NCI-H226 (cell line): ENCODE results near the gene ARMCX1.
"Not testable (repeated sequence)": the region's sequence is repeated elsewhere in the genome, so short reads cannot be mapped to it uniquely, and the experiment has no call there.

Experiments
- DNase-seq: peaks from one replicate; pipeline ENCODE4 v3.0.0-alpha.2; 2015

Gene ARMCX1

DNA sequence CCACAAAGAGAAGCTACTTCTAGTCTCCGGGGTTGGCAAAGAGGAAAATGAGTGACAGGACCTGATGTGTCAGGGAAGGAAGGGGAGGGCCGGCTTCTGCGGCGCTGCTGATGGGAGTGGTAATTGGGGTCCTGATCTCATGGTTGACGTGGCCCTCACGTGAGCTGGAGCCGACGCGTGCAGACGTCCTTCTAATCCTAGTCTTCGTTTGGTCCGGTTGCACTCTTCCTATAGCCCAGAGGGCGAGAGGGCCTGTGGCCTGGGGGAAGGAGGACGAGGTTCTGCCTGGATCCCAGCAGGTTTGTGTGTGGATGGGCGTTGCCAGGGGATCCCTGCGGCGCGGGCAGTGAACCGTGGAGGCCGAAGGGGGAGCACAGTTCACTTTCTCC lies at the start of gene ARMCX1:
TSS of gene ARMCX1 (plus strand) at position 186 of the 389 bp plus-strand sequence. CDS start 2,384 bp downstream, outside the sequence.
- no peak for DNase-seq

- not testable (repeated sequence) for DNase-seq
Measured at GRCh38 chrX:101502929-101503328, 47.4 kb upstream of the ARMCX1 start.

DNA sequence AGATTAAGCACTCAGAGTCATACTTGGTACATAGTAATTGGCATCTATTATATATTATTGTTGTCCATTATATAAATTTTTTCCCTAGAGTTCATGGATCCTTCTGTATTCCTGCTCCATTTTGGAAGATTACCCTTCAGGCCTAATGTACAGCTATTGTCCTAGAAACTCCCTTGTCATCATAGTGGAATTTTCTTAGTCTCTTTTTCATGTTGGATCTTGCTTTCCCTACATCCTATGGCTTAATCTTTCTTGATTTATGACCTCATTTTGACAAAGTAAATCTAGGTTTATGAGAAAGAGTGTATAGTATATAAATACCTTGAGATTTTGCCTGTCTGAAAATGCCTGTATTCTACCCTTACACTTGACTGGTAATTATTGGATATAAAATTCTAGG lies 43.0 kb upstream of the ARMCX1 start:
- no peak for DNase-seq

- no peak for DNase-seq
Measured at GRCh38 chrX:101507986-101508385, 42.4 kb upstream of the ARMCX1 start.

DNA sequence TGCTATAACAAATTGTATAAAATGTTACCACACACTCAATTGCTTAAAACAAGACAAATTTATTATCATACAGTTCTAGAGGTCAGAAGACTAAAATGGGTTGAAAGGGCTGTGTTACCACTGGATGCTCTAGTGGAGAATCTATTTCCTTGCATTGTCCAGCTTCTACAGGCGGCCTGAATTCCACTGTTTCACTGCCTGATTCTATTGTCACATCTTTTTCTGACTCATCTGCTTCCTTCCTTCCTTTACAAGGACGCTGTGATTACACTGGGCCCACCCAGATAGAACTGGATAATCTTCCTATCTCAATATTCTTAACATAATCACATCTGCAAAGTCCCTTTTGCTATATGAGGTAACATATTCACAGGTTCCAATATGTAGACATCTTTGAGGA lies 19.4 kb upstream of the ARMCX1 start:
- DNase-seq, result no peak

DNA sequence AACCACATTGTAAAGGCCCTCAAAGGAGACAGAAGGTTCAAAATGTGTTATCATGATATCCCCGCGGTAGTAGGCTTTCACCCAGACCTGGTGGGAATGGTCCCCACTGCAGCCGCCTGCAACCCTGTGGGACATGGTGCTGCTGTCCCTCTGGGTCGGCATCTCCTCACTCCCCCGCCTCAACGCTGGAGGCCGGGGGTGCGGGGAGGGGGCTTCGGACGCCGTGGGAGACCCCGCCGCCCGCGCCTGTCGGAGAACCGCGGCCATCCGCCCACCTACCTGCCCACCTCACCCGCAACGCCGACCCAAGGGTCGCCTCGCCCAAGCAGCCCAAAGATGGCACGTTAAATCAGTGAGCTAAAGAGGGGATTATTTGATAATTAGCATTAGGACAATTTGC lies 11.2 kb upstream of the ARMCX1 start:
- no peak for DNase-seq

GRCh38 chrX:101550751-101551379 lies 518 bp downstream of the ARMCX1 start:
- no peak for DNase-seq

DNA sequence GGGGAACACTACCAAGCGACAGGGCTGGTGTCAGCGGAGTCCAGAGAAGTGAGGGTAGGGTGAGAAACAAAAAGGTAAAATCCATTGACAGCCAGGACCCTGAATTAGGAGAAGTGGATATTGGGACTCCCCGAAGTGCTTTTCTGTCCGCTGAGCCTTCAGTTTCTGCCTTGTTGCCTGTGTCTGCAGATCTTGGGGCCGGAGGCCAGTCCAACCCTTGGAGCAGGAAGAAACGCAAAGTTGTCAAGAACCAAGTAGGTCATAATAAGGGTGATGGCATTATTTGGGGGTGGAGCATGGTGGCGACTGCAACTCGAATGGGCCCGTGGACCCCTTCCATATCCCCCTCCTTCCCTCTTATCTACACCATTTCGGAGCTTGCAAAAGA lies 1.0 kb downstream of the ARMCX1 start:
- no peak for DNase-seq

DNA sequence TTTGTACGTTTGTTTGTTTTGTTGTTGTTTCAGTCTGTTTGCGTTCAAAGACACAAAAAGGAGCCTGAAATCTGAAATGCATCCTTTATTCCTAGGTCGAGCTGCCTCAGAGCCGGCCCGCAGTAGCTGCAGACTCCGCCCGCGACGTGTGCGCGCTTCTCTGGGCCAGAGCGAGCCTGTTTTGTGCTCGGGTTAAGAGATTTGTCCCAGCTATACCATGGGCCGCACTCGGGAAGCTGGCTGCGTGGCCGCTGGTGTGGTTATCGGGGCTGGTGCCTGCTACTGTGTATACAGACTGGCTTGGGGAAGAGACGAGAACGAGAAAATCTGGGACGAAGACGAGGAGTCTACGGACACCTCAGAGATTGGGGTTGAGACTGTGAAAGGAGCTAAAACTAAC lies 2.4 kb downstream of the ARMCX1 start:
- no peak for DNase-seq

DNA sequence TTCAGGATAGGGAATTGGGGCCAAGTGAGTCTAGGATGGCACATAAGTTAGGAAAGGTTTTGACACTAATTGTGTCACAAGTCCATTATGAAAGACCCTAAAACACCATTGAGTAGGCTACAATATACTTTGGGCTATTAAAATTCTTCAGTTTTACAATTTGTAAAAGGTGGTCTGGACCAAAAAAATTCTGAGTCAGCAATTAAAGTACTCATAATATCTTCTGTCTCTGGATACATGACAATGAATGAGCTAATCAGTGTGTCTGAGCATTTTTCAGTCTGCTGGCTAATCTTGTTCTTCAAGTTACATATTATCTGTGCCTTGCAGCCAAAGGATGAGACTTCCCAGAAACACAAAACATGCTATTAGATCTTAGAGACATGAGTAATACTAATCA lies 14.3 kb downstream of the ARMCX1 start:
- DNase-seq, result no peak

- DNase-seq, result no peak
Measured at GRCh38 chrX:101595739-101596419, 45.5 kb downstream of the ARMCX1 start.

- DNase-seq, result not testable (repeated sequence)
Measured at GRCh38 chrX:101599592-101599991, 49.2 kb downstream of the ARMCX1 start.

DNA sequence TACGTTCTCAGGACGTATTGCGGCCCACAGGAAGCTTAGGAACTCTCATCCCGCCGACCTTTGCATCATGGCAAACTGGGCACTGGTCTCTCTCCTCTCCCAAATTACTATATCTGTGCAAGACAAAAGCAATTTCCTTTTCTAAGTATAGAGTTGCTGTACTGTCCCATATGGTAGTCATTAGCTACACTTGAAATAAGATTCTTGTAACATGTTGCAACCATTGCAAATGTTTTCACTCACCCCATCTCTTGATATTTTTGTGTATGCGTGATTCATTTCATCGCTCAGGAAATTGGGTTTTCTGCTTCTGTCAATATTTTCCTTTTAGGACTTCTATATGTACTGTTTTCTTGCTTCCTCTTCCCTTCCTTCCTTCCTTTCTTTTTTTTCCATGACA lies 51.7 kb downstream of the ARMCX1 start:
- no peak for DNase-seq
